GM12878 (cell line): ENCODE data around the gene LRR1. TPM values are rescaled to one million over a fixed set of nuclear protein-coding genes. Genes with fewer than 3 reads are reported as not detected.

Source experiments
- ATF2 ChIP-seq: IDR thresholded peaks from 2 replicates; pipeline ENCODE4 v1.6.1; 2012; ENCODE audit warnings: low read length, inconsistent platforms
- CREB1 ChIP-seq: IDR thresholded peaks from 2 replicates; pipeline ENCODE4 v1.6.1; 2012; ENCODE audit warnings: low read depth, mild to moderate bottlenecking, inconsistent platforms
- DPF2 ChIP-seq: fragments of 450-650 bp; IDR thresholded peaks from 2 replicates; pipeline ENCODE4 v1.6.1; 2017; ENCODE audit warnings: mild to moderate bottlenecking
- ELK1 ChIP-seq: IDR thresholded peaks from 2 replicates; pipeline ENCODE4 v1.6.1; 2012; ENCODE audit warnings: low read depth, low read length, improper control_type of control experiment
- GABPA ChIP-seq: IDR thresholded peaks from 2 replicates; pipeline ENCODE4 v1.6.1; 2014; ENCODE audit warnings: antibody characterized with exemption, low read depth, mild to moderate bottlenecking, inconsistent platforms
- HCFC1 ChIP-seq: fragments of 150-350 bp; IDR thresholded peaks from 2 replicates; pipeline ENCODE4 v1.6.1; 2014; ENCODE audit warnings: low read length
- HDGF ChIP-seq: fragments of 450-650 bp; IDR thresholded peaks from 2 replicates; pipeline ENCODE4 v1.6.1; 2016; ENCODE audit warnings: antibody characterized with exemption
- IKZF2 ChIP-seq, 2 experiments: fragments of 450-650 bp; IDR thresholded peaks; 2 replicates each; pipeline ENCODE4 v1.6.1; 2017; ENCODE audit warnings: mild to moderate bottlenecking in 2 of 2, moderate library complexity in 2 of 2
- MLLT1 ChIP-seq: fragments of 450-650 bp; IDR thresholded peaks from 2 replicates; pipeline ENCODE4 v1.6.1; 2016; ENCODE audit warnings: mild to moderate bottlenecking
- MTA2 ChIP-seq: fragments of 450-650 bp; IDR thresholded peaks from 2 replicates; pipeline ENCODE4 v1.6.1; 2016; ENCODE audit warnings: low read depth, mild to moderate bottlenecking, moderate library complexity
- PAX5 ChIP-seq: IDR thresholded peaks from 2 replicates; pipeline ENCODE4 v1.6.1; 2011; ENCODE audit warnings: low read depth, low read length, borderline replicate concordance
- PML ChIP-seq: IDR thresholded peaks from 2 replicates; pipeline ENCODE4 v1.6.1; 2012; ENCODE audit warnings: low read length, inconsistent platforms
- POLR2AphosphoS5 ChIP-seq: IDR thresholded peaks from 2 replicates; pipeline ENCODE4 v1.6.1; 2011; ENCODE audit warnings: mild to moderate bottlenecking, low read length, inconsistent platforms
- RAD51 ChIP-seq: fragments of 450-650 bp; IDR thresholded peaks from 2 replicates; pipeline ENCODE4 v1.6.1; 2016; ENCODE audit warnings: moderate library complexity, mild to moderate bottlenecking, inconsistent platforms
- RB1 ChIP-seq: fragments of 450-650 bp; formaldehyde crosslinking; IDR thresholded peaks from 2 replicates; pipeline ENCODE4 v1.6.1; 2017; ENCODE audit warnings: mild to moderate bottlenecking, borderline replicate concordance
- YBX1 ChIP-seq: fragments of 450-650 bp; IDR thresholded peaks from 2 replicates; pipeline ENCODE4 v1.6.1; 2016; ENCODE audit warnings: antibody characterized with exemption
- ZNF592 ChIP-seq: fragments of 450-650 bp; IDR thresholded peaks from 2 replicates; pipeline ENCODE4 v1.6.1; 2017; ENCODE audit warnings: mild to moderate bottlenecking, moderate library complexity
- ZNF687 ChIP-seq: fragments of 450-650 bp; IDR thresholded peaks from 2 replicates; pipeline ENCODE4 v1.6.1; 2017; ENCODE audit warnings: mild to moderate bottlenecking, moderate library complexity
- polyA plus RNA-seq, 11 experiments: library from polyadenylated mRNA; depleted of rRNA in 4 of 11; unstranded in 6 of 11; stranded (reverse) in 5 of 11; fragments of >200 nt; fragmentation: Nextera tagmentation in 4 of 11; fragmentation: Illumina TruSeq in 1 of 11; extraction: Ambion mirVana in 4 of 11; extraction: Trizol in 1 of 11; gene quantifications; 1 replicate in 1 of 11; 2 replicates in 10 of 11; pipeline versions ENCODE4 v1.2.1 to v1.2.3, GENCODE V29; 2011 to 2016; ENCODE audit warnings: inconsistent platforms in 2 of 11, missing spikeins in 2 of 11, low read depth in 1 of 11
- total RNA-seq, 4 experiments: library from RNA; depleted of rRNA in 3 of 4; stranded (reverse); fragments of >200 nt in 3 of 4; fragmentation: Illumina TruSeq in 1 of 4; extraction: Trizol in 1 of 4; gene quantifications; 2 replicates each; pipeline versions ENCODE4 v1.2.1 to v1.2.3, GENCODE V29; 2013 to 2021

LRR1 gene
- total and polyA plus RNA-seq, 10 of the 15 experiments (the other 5 are each of a cell fraction or from before 2014, with no cell fraction given): 36.9 to 110 (median 53.1) TPM

- TF ChIP-seq ATF2 (no peak), IKZF2 (IDR thresholded peaks at IDR 0.05) (no peak; a peak in 2 of 4 replicates), ELK1 (peak; percentile 85), ZNF592 (0 out of 2 replicates have a peak, but pooled peaks have one; percentile 7), RB1 (peak; percentile 69; the same call in 1 of the 2 replicates), CREB1 (peak; percentile 76; the same call in 1 of the 2 replicates), HCFC1 (no peak; the same call in 1 of the 2 replicates), GABPA (peak; percentile 74), RAD51 (no peak), DPF2 (peak; percentile 76), POLR2AphosphoS5 (peak; percentile 85), MLLT1 (peak; percentile 61), PAX5 (peak; percentile 67; the same call in 1 of the 2 replicates), HDGF (peak; percentile 68), PML (peak; percentile 95; the same call in 1 of the 2 replicates), ZNF687 (peak; percentile 88), MTA2 (no peak), YBX1 (no peak)
Observed at GRCh38 chr14:49633640-49634546, 35.2 kb downstream of the LRR1 start (continued).
